Stimulated activated CD4-positive, alpha-beta T cell treated with anti-CD3 and anti-CD28 coated beads, TNF-alpha, amount 100 ng/mL, for 48 hours (primary cell): ENCODE data around the gene BAIAP2L2.
"Not testable (repeated sequence)": the region's sequence is repeated elsewhere in the genome, so short reads cannot be mapped to it uniquely, and the experiment has no call there.

ENCODE experiments used
- DNase-seq, 3 donors: peaks; one replicate each; pipeline ENCODE4 v3.0.0-alpha.2; 2020; ENCODE audit warnings: low read depth in 3 of 3

Gene BAIAP2L2

GRCh38 chr22:38081636-38081940, 28.9 kb downstream of the BAIAP2L2 start:
- DNase-seq = no peak

GRCh38 chr22:38080850-38081635, 29.4 kb downstream of the BAIAP2L2 start:
- no peak for DNase-seq

DNA sequence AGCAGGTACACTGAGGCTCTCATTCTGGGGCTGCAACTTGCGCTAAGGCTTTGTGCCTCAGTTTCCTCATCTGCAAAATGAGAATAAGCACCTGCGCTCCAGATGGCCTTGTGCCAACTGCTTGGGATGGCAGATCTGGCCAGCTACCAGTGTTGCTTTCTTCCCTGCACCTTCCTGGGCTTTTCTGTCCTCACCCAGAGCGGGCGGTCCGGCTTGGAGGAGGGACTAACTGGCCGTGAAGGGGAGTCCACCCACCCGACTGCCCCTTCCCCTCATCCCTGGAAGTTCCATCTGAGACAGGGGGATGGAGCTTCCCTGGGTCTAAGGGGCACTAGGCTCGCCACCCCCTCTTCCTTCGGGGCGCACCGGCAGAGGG, 30.0 kb downstream of the BAIAP2L2 start:
- no peak for DNase-seq

GRCh38 chr22:38079804-38080203, 30.7 kb downstream of the BAIAP2L2 start:
- DNase-seq = no peak

DNA sequence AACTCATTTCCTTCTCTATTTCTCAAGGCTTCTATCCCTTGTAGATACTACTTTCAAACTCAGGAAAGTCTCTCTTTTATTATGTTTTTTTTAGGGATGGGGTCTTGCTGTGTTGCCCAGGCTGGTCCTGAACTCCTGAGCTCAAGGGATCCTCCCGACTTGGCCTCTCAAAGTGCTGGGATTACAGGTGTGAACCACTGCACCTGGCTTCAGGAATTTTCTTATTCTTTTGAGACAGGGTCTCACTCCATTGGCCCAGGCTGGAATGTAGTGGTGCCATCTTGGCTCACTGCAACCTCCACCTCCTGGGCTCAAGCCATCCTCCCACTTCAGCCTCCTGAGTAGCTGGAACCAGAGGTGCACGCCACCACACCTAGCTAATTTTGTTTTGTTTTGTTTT, 31.3 kb downstream of the BAIAP2L2 start:
- DNase-seq = not testable (repeated sequence)

DNA sequence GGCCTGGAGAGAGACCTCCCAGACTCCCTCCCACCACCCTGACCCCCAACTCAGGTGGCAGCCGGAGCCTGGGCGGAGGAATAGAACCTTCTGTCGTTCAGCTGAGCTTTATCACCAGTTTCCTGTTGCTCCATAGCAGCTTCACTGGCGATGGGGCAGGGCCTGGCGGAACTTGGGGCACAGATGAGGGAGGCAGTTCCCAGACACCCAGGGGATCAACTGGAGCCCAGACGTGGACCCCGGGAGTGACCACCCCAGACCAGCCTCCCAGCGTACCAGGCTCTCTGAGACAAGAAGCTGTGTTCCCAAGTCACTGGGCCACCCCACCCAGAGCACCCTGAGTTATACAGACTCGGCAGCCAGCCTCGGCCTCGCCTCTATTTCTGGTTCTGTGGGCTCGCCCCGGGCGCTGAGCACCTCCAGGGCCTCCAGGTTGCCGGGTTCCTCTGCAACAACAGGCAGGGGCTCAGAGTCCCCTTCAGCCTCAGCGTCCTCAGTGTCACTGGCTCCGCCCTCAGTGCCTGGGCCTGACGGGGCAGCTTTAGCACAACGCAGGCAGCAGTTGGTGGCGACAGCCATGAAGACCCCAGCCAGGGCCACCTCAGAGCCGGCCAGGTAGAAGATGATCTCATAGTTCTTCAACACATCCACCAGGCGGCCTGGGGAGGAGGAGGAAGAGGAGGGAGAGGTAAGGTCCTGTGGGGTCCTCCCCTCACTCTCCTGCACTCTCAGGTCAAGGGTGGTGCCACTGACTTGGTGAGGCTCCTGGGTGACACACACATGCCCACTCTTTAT, 32.2 kb downstream of the BAIAP2L2 start:
- DNase-seq = no peak

DNA sequence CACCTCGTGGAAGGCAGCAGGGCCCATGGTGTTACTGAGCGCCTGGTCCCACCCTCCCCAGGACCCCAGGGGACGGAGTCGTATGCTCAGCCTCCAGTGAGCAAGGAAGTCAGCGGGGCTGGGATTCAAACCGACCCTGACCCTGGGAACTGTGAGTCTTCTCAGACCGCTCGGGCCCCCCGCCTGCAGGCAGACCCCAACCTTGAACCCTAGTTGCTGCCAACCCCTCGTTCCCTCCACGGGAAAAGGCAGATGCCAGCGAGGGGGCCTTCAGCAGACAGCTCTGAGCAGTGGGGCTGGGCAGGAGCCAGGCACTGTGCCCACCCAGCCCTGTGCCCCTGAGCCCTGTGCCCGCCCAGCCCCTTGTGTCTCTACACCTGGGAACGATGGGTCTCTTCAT, 32.9 kb downstream of the BAIAP2L2 start:
- no peak for DNase-seq

- no peak for DNase-seq
Measured at GRCh38 chr22:38077096-38077495, 33.4 kb downstream of the BAIAP2L2 start.

GRCh38 chr22:38075961-38076360, 34.5 kb downstream of the BAIAP2L2 start:
- DNase-seq = no peak

GRCh38 chr22:38075105-38075825, 35.2 kb downstream of the BAIAP2L2 start:
- DNase-seq = no peak

DNA sequence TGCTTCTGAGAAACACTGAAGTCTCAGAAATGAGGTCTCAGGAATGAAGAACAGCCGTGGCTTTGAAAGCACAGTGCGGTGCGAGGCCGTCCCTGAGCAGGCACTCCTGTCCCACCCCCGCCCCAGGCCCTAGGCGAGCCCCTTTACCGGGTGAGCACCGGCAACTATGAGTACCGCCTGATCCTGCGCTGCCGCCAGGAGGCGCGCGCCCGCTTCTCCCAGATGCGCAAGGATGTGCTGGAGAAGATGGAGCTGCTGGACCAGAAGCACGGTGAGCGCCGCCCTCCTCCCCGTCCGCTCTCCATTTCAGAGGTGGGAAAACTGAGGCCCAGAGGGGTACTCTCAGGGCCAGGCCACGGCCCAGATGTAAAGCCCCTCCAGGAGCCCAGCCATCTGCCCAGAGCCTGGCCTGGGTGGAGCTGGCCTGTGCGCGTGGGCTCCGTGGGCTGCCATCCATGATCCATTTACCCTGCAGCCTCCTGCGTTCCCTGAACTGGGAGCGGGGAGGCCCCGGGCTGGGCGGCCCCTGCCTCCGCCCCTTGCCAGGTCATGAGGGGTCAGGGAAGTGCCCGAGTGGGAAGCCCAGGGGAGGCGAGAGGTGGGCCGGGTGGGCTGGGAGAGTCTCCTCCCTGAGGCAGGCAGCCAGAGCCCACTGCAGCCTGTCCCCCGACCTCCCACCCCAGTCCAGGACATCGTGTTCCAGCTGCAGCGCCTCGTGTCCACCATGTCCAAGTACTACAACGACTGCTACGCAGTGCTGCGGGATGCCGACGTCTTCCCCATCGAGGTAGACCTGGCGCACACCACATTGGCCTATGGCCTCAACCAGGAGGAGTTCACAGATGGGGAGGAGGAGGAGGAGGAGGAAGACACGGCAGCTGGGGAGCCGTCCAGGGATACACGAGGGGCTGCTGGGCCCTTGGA, 36.0 kb downstream of the BAIAP2L2 start:
- no peak for DNase-seq

DNA sequence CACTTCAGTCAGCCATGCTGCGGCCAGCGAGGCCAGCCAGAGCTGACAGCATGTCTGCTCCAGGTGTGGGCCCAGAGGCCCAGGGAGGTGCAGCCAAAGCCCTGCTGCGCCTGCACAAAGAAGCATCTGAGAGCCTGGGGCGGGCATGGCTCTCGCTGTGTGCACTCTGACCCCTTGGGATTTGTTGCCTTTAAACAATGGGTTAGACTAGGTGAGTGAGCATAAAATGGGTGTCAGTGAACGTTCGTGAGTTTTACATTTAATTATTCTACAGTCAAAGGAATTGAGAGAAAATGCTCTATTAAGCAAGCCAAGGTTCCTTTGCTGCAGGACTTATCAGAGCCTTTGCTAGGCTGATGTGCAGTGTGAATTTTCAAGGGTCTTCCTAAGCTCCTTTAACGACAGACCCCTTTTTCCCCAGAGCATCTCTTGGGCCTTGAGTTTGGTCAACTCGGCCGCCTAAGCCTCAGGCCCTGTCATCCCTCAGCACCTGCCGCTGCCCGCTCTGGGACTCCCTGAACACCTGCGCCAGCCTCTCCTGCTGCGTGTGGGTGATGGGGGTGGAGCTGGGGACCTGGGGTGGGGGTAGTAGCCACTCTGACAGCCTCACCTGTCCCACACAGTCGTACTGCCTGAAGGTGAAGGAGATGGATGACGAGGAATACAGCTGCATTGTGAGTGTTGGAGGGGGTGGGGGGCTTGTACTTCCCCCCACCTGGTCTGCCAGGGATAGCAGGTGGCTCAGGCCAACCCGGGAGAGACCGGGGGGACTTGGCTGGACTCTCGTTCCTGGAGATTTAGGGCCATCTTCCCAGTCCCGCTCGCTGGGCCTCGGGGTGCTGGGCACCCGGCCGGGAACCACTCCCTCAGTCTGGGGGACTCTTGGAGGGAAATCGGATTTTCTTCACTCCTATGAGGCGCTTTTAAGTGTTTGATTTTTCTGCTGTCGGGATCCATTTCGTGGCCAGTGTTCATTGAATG, 37.0 kb downstream of the BAIAP2L2 start:
- DNase-seq = no peak

- DNase-seq = no peak
Measured at GRCh38 chr22:38072322-38073149, 37.9 kb downstream of the BAIAP2L2 start.

- no peak for DNase-seq
Measured at GRCh38 chr22:38071421-38072321, 38.8 kb downstream of the BAIAP2L2 start.

GRCh38 chr22:38070250-38070921, 40.1 kb downstream of the BAIAP2L2 start:
- no peak for DNase-seq

DNA sequence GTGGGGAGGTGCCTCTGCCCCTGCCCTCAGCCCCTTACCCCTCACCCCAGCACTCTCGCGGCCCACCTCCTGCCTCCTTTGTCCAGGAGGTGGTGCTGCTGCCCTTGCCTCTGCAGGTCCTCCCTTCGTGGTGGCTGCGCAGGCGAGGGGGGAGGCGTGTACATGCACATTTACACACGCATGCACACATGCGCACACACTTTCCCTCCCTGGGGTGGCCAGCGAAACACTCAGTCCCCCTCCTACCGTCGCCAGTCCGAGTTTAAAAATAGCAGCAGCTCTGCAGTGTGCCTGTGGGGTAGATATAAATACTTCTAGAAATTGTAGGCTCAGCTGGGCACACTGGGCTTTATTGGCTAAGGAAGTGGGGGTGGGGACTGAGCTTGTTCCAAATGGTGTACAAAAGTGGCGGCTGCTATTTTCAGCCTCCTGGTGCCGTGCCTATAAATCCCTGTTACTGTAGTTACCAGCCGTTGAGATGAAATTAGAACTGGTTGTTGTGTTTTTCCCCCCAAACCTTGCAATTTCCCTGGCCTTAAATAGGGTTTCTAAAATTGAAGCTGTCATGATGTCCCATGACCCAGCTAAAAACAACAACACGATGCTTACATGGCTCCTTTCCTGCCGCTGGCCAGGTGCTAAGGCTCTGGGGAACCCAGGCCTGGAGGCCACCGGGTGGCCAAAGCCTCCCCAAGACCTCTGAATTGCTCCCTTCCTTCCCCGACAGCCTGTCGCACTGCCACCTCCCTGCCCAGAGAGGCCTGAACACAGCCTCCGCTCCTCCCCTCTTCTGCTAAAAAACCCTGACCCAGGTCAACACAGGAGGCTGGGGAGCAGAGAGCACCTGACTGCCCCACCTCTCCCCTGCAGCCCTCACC, 40.9 kb downstream of the BAIAP2L2 start:
- no peak for DNase-seq
